HG03097 (cell line): Measurements from ENCODE around the gene TATDN2.
"Not testable (repeated sequence)": the region's sequence is repeated elsewhere in the genome, so short reads cannot be mapped to it uniquely, and the experiment has no call there.

Experiments used
- ATAC-seq: cut with Tn5 transposase; IDR thresholded peaks from one replicate; pipeline ENCODE4 v1.9.1; 2021; ENCODE audit not compliant: unreplicated experiment, low FRiP score

Gene TATDN2

DNA sequence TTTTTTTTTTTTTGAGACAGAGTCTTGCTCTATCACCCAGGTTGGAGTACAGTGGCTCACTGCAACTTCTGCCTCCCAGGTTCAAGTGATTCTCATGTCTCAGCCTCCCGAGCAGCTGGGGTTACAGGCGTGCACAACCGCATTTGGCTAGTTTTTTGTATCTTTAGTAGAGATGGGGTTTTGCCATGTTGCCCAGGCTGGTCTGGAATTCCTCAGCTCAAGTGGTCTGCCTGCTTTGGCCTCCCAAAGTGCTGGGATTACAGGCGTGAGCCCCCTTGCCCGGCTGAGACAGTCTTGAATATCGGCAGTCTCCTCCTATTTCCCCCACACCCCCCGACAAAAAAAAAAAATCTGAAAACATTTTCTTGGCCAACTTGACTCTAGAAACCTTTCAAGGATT lies 18.7 kb downstream of the TATDN2 start:
- not testable (repeated sequence) for ATAC-seq

DNA sequence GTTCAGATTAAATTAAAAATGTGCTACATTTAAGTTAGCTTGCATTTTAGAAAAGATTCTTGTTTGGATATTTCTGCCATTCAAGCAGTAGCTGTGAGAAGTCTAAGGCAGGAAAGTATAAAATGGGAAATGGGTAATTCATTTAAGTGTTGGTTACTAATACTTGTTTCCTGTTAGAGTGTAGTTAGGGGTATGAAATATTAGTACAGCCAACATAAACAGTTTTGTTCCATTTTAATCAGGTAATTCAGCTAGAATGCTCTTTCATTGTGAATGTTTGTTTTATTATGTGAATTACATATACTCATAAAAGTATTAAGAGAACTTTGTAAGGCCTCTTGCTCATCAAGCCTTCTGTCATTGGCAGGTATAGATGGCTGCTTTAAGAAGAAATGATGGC lies 19.9 kb downstream of the TATDN2 start:
- no peak for ATAC-seq

DNA sequence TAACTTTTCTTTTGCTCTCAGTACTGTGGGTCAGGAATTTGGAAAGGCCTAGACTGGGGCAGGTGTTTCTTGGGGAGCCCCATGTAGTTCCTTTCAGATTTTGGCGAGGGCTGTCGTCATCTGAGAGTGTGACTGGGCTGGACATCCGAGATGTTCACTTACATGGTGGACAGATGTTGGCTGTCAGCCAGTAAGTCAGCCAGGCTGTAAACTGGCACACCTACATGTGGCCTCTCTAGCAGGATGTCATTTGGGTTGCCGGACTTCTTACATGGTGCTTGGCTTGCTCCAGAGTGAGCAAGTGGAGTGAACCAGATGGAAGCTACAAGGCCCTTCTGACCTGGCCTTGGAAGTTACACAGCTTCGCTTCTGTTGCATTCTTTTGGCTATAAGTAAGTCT lies 20.7 kb downstream of the TATDN2 start:
- no peak for ATAC-seq

DNA sequence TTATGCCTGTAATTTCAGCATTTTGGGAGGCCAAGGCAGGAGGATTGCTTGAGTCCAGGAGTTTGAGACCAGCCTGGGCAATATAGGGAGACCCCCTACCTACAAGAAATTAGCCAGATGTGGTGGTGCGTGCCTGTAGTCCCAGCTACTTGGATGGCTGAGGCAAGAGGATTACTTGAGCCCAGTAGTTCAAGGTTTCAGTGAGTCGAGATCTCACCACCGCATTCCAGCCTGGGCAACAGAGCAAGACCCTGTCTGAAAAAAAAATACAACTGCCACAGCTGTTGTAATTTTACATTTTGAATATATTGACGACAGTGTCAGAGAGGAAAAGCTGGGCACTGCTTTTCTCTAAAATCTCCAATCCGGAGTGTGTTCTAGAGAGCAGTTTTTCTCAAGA lies 21.2 kb downstream of the TATDN2 start:
- no peak for ATAC-seq

DNA sequence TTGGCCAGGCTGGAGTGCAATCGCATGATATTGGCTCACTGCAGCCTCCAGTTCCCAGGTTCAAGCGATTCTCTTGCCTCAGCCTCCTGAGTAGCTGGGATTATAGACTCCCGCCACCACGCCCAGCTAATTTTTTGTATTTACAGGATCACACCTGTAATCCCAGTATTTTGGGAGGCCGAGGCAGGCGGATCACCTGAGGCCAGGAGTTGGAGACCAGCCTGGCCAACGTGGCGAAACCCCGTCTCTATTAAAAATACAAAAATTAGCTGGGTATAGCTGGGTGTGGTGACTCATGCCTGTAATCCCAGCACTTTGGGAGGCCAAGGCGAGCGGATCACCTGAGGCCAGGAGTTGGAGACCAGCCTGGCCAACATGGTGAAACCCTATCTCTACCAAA lies 24.2 kb downstream of the TATDN2 start:
- not testable (repeated sequence) for ATAC-seq

DNA sequence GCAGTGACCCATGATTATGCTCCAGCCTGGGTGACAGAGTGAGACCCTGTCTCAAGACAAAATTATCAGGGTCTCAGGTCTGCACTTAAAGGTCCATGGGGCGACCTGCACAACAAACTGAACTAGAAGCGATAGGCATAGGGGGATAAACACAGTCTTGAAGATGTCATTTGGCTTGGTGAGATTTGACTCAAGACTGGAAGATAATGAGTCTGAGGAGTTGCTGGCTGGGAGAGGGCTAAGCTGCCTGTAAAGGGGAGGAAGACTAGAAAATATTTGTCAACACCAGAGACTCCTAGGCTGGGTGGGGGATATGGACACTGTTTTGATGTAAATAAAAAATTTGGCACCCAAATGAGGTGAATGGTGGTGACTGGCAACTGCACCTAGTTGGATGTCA lies 24.7 kb downstream of the TATDN2 start:
- no peak for ATAC-seq

DNA sequence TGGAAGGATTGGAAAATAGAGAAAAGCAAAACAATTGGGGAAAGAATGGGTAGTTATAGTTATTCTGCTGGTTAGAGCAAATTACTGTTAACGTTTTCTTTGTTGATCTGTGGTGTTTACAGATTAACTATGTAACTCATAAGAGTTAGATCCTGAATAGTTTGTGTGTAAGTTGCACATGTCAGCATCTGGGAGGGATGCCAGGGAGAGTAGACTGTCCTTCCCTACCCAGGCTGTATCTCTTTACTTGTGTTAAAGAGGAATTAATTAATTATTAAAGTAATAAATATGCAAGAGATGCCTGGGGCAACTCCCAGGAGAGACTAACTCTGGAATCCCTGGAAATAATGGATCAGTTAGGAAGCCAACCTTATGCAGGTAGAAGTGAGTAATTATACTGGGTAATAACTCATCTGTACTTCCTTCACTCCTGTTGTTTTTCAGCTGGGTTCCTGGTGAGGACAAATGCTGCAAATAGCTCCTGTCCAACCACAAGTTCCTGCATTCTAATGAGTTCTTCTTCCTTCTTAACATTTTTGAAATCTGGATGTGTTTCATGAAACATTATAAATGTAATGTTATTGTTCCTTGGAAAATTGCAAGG lies 25.5 kb downstream of the TATDN2 start:
- ATAC-seq, result no peak

DNA sequence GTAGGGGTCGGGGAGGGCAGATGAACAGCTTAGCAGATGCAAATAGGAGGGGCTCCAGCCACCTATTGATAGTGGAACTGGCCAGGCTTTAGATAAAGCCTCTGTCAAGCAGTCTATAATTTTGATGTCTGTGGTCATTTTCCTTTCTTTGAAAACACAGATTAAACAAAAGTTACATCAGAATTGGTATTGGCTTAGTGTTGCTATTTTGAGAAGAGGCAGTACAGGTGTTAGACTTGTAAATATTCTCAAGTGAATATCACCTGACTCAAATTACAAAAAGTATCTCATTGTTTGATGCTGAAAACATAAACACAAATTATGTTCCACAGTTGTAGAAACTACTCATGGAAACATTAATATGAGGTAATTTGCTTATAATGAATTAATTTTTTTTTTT lies 26.3 kb downstream of the TATDN2 start:
- no peak for ATAC-seq

DNA sequence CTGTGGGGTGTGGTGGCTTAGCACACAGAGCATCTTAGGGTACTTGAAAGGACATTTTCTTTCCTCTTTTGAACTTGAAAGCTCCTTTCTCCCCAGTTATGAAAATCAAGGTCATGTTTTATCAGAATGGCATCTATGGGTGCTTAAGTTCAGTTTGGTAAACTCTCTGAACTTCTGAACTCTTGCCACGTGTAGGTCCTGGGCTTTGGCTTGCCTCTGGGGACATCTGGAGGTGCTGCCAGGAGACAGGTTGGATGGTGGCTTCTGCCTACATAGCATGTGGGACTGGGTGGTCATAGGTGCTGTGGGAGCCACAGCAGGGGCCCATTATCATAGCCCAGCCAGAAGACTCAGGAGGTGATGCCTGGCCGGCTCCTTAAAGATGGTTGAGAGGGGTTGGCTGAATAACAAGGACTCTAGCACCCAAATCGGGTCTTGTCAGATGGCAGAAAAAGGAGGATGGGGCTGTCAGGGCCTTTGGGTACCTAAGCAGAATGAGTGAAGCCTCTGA lies 28.9 kb downstream of the TATDN2 start:
- ATAC-seq, result no peak

DNA sequence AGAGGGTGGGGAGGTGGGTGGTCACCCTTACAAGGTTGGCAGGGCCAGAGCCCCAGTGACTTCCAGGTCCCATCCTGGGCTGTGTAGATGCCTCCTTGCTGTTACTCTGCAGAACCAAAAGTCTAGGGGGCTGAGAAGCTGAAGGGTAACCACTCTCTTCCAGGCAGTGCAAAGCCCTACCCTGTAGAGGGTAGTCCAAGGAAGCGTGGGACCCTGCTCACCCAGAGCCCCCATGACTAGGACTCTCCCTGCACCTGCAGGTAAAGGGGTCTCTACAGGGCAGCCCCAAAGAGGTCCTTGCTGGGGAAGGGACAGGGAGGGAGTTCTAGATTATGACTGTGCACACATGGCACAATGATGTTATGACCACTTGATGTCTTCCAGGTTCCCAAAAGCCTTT lies 30.2 kb downstream of the TATDN2 start:
- no peak for ATAC-seq

DNA sequence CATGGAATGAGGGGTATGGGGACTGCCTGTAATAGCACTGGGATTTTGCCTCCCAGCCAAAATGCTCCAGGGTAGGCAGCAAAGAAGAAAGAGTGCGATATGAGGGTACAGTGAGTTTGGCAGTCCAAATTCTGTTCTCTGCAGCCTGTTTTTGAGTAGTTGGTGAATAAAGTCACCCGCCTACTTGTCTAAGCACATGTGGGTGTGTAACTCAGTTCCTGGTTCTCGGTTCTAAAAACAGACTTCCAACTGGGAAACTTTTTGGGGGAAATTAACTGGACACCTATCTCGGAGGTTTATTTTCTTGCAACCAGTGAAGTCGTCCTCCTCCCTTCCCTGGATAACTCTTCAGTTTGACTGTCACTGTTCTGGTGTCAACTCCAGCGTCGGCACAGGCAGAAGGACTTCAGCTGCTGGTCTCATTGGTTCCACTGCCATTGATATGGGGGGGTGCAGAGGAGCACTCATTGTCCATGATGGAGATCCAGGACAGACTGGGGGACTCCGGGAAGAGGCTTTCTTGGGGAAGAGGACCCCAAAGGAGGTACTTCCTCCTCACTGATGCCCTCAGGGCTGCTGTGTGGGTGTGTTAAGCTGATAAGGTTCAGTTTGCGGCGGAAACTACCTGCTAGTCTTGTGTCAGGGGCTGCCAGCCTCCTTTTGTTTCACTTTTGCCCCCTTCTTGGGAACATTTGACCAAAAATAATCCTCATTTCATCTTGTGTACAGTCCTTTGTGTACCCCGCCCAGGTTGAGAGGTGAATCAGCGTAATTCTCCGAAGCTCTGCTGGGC lies 31.3 kb downstream of the TATDN2 start:
- no peak for ATAC-seq

DNA sequence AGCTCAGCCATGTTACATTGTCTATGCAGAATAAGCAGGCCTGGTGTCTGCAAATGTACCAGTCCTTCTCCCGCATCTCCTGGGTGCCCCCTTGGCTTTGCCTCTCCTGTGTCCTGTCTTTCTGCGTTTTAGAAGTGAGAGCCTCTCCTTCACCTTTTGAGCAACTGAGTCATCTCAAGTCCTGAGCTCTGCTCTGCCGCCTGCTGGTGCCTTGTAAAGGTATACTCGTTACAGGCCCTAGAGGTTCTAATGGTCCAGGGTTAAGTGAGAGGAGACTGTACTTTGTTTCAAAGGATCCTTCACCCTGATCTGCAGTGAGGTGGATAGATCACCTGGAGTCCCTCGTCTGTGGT lies 31.9 kb downstream of the TATDN2 start:
- ATAC-seq, result no peak

DNA sequence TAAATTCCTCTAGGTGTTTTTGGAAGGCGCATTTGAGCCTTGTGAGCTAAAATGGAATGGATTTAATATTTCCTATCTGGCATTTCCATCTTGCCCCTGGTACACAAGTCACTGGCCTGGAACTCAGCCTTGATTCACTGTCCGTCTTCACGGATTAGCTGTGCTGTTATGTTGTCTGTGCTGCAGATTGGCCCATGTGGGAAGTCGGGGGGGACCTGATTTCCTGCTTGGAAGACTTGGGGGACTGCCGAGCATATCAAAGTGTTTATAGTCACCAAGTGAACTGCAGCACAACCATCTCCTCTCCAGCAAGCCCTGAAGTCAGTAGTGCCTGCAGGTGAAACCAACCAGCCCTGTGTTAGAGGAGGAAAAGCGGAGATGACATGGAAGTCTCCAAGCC lies 32.3 kb downstream of the TATDN2 start:
- no peak for ATAC-seq

DNA sequence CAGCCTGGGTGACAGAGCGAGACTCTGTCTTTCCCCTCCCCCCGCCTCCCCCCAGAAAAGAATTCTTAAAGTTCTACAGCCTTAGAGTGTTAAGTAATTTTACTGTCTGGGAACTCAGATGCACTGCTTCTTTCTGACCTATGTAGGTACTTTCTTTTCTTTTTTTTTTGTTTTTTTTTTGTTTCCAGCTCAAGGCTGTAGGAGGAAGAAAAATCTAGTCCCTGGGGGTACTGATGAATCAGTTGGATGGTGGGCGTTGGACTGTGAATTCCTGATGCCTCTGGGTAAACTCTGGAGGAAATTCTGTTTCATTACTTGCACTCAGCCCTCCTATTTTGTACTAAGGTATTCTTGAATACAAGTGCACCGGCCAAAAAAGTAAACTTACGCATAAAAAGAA lies 33.7 kb downstream of the TATDN2 start:
- ATAC-seq, result no peak

DNA sequence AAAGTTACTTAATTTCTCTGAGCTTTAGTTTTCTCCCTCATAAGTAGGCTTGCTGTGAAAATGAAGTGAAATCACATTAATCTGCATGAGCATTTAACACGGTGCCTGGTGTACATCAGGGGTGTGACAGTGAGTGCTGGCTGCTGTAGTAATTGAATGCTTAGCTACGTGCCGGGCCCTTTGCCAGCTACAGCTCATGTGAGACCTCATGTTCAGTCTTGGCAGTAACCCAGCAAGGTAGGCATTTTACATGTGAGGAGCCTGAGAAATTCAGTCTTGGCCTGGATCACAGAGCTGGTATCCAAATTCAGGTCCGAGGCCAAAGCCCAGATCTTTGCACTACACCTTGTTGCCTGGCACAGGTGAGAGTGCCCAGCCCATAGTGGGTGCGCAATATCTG lies 35.4 kb downstream of the TATDN2 start:
- no peak for ATAC-seq

DNA sequence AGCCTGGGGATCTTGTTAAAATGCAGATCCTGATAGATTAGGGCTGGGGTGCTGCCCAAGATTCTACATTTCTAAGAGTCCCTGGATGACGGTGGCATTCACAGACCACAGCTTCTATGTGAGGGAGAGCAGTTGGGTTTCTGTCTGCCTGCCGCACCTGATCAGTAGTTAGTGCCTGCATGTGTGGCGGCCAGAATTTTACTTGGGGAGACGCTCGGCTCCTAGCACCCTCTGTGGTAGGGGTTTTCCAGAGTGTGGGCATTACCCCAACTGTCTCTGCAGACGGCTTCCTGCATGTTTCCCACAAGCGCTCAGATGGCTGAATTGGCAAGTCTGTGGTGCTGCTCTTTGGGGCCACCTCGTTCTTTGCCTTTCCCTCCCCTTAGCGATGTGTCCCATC lies 36.2 kb downstream of the TATDN2 start:
- no peak for ATAC-seq

DNA sequence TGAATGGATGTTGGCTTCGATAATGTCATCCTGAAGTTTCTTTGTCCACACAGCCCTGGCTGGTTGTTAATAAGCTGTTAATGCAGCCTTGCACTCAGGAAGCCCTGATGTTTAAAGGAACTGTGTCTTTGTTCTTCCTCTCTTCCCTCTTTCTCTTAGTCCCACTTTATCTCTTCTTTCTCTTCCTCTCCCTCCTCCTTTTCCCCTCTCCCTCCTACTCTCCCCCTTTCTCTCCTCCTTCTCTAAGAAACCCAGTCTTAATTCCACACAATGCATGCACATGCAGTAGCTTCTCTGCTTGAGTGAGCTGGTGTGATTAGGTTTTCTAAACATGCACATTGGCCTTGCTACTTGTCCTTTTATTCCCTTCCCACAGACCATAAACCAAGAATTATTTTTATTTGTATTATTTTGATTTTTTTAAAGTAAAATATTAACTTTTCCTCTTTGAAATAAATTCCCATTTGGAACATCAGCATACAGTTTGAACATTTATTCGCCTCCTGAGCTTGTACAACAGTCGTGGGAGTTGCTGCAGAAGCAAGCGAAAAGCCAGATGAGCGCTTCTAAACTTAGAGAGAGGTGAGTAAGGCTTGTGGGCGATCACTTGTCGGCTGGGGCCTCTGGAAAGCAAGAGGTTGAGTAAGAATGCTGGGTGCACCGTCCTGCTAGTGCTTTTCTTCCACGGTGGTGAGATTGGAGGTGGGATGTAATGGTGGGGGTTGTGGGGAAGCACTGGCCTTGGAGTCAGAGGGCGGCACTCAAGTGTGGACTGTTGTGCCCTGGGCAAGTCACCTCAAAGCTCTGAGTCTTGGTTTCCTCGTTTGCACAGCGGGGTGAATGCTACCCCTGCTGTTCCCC lies 37.2 kb downstream of the TATDN2 start:
- ATAC-seq, result no peak

DNA sequence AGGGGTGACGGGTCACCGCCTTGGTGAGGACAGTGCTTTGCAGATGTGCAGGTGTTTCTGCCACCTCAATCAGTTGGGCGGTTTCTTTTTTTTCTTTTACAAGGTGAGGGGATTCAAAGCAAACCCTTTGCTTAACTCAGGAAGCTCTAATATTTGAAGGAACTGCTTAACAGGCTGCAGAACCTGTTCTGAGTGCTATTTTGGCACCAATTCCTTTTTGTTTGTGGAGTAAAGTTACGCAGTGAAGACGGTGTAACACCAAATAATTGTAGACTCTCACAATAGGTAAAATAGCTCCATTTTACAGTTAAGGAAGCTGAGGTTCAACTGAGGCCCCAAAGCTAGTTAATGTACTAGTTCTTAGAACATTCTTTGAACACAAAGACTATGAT lies 37.9 kb downstream of the TATDN2 start:
- no peak for ATAC-seq

DNA sequence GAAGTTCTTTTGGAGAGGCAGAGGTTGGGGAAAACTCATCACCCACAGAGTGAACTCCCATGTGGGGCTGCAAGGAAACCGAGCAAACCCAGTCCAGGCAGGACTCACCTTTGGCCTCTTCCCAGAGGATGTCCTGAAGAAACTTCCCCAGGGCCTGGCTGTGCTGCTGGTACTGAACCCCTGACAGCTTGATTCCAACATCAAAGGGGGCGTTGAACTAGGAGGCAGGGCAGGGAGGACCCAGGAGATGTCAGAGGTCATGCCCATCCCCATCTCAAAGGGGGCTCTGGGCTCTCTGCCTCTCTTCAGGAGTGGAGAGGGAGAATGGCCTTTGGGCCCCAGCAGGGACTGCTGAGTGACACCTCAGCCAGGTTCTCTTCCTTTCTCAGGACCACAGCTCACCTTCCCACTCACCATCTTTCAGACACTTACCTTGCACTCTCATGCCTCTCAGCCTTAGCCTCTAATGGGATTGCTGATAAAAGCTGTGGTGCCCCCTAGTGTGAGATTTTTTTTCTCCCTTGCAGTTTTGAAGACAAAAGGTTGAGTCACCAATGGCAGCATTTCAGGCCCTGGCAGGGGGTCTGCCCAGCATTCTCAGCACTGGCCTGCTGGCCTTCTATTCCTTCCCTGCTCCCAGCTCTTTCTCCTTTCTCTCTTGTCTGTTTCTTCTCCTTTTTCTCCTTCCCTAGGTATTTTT lies 38.5 kb downstream of the TATDN2 start:
- no peak for ATAC-seq

DNA sequence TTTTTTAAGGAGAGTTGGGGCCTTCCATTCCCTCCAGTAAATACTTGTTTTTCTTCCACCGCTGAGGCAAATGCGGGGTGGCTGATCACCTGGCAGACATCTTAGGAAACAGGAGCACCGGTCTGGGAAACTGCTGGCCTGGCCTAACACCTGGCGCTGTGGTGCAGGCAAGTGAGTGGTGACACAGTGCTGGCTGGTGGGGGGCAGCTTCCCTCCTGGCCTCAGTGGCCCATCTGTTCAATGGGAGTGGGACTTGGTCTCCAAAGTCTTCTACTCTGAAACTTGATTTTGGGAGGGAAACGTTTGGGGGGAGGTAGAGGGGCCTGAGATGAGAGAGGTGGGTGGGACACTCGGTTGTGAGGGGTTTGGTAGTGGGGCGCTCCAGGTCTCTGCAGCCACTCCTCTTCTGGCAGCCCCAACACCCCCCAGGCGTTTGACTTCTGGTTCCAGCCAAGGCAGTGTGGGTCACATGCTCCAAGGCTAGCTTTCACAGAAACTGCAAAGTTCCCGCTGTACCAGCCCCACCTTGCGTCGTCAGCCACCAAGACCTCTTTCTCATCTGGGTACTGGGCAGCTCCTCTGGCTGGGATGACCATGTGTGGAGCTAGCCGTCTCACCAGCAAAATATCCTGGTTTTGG lies 39.8 kb downstream of the TATDN2 start:
- no peak for ATAC-seq
